Heart left ventricle (tissue), 16 donors: ENCODE data around the gene FAU. TPM values are rescaled to one million over a fixed set of nuclear protein-coding genes. Genes with fewer than 3 reads are reported as not detected.
A peak's percentile ranks its signal among the peaks of the same experiment; 100 is the strongest.

ENCODE experiments used
- ATAC-seq, 4 donors: fragments of 200-7000 bp; cut with Tn5 transposase; one replicate each; pipeline ENCODE4 v1.9.1; 2020 to 2022; ENCODE audit warnings: moderate library complexity in 4 of 4, mild to moderate bottlenecking in 3 of 4, moderate number of reproducible peaks in 1 of 4
- DNase-seq, 5 donors: peaks; one replicate each; pipeline ENCODE4 v3.0.0-alpha.2; 2020
- H3K27ac ChIP-seq, 12 donors: fragments of 200-600 bp; sonication (generic) in 4 of 12; one replicate each; pipeline versions ENCODE4 v1.5.0 to v1.8.0; 2016 to 2022; ENCODE audit warnings: mild to moderate bottlenecking in 2 of 12
- H3K27me3 ChIP-seq, 9 donors: fragments of 200-600 bp; sonication (generic) in 2 of 9; one replicate each; pipeline versions ENCODE4 v1.5.1 to v1.8.0; 2016 to 2022; ENCODE audit warnings: mild to moderate bottlenecking in 3 of 9
- H3K36me3 ChIP-seq, 9 donors: fragments of 200-600 bp; sonication (generic) in 2 of 9; one replicate each; pipeline versions ENCODE4 v1.5.0 to v1.8.0; 2018 to 2022; ENCODE audit warnings: mild to moderate bottlenecking in 2 of 9
- H3K4me1 ChIP-seq, 12 donors: fragments of 200-600 bp; sonication (generic) in 4 of 12; one replicate each; pipeline versions ENCODE4 v1.5.0 to v1.8.0; 2016 to 2022; ENCODE audit warnings: mild to moderate bottlenecking in 3 of 12
- H3K4me3 ChIP-seq, 12 donors: fragments of 200-600 bp; sonication (generic) in 4 of 12; one replicate each; pipeline versions ENCODE4 v1.5.0 to v1.8.0; 2017 to 2022; ENCODE audit warnings: mild to moderate bottlenecking in 9 of 12, moderate library complexity in 4 of 12
- H3K9me3 ChIP-seq, 12 donors: fragments of 200-600 bp; sonication (generic) in 4 of 12; one replicate each; pipeline versions ENCODE4 v1.5.0 to v1.8.0; 2016 to 2022; ENCODE audit warnings: mild to moderate bottlenecking in 1 of 12
- CTCF ChIP-seq, 12 donors: fragments of 200-600 bp; sonication (generic) in 4 of 12; IDR thresholded peaks; one replicate each; pipeline versions ENCODE4 v1.5.0 to v1.8.0; 2018 to 2022; ENCODE audit warnings: antibody characterized with exemption in 12 of 12, mild to moderate bottlenecking in 5 of 12
- POLR2A ChIP-seq, 2 donors: fragments of 450-650 bp; IDR thresholded peaks; one replicate each; pipeline ENCODE4 v1.6.1; 2017; ENCODE audit warnings: antibody characterized with exemption in 2 of 2, mild to moderate bottlenecking in 2 of 2, moderate library complexity in 2 of 2
- WGBS, 4 donors: extraction: QIAGEN DNeasy Blood & Tissue Kit in 2 of 4; methylation state at CpG; one replicate each; pipeline versions ENCODE4 v1.1.5 to v1.1.7; 2013 to 2018; 5-methylcytosine and 5-hydroxymethylcytosine counted together
- intact Hi-C, 10 donors: fragments of 100-400 bp; cut with DNase I; formaldehyde crosslinking; loops; one replicate each; pipeline versions ENCODE4 v1.11.1 to v1.14.2; 2022
- polyA plus RNA-seq, 2 donors: library from polyadenylated mRNA; stranded (reverse); fragments of 200-250 nt; gene quantifications; one replicate each; pipeline ENCODE4 v1.2.3, GENCODE V29; 2013
- total RNA-seq, 9 donors: library from RNA; depleted of rRNA in 2 of 9; stranded (reverse); fragments of >200 nt in 2 of 9; fragmentation: NEBNext Ultra II Directional in 3 of 9; extraction: Animal tissue kit (Norgen Biotek cat#: 25700) in 3 of 9; gene quantifications; one replicate each; pipeline versions ENCODE4 v1.1.0 to v1.2.4, GENCODE V29; 2016 to 2023
- donor health status: ischemic (EF 13 %, LVEDD 7.1; RV severe dilation, severe dysfunction).
- donor health status: healthy with polysubstance abuse.
- donor health status: DM: no; HTN: yes; CAD: no.
- donor health status: DM: no; HTN: no; CAD: no.
- donor health status: ischemic (EF 25% LVEDD 6.9; RV normal size, moderate dysfunction).
- donor health status: ischemic (EF 25% LVEDD 5.7; RV mildly dilated, moderate dysfunction).
- donor health status: healthy.
- donor health status: DM: yes; HTN: yes; CAD: no.
- donor health status: ischemic (EF 35%, LVEDD 5.7; RV mildly dilated, moderate dysfunction).
- donor health status: nonischemic (EF 11% LVEDD 7.7; RV severe dilation, severe dysfunction).
- donor health status: DM: yes; HTN: yes; CAD: no.
- donor health status: PGD.
- donor health status: ischemic (EF 29% LVEDD 5.4; RV normal size, mild dysfunction).
- donor health status: nonischemic (EF 23%, LVEDD 6.1; RV moderate dilation, normal function).

The FAU gene
- total and polyA plus RNA-seq, 11 donors = 388 to 1,119 (median 641) TPM

GRCh38 chr11:65117206-65118096, 4.5 kb downstream of the FAU start, which contains the start of gene ZNHIT2:
ZNHIT2 (minus strand) TSS chr11:65117701; CDS start chr11:65117653, 48 bp downstream.
- peak within 1 kb of the TSS; percentile 71 to 93 (median 84) for H3K27ac ChIP-seq
- ATAC-seq = peak; percentile 82 to 89 (median 86)
- peaks cover 0 to 63% (median 40%) of the 10 kb centered on the region in 12 donors for H3K4me1 ChIP-seq
- intact Hi-C loops = loop anchor here (1.0 to 10.0 kb wide), 13 partner anchors 21 to 343 kb away; partner anchors contain the start of genes ARL2 (in 6 of the 10), CDC42BPG (in 2 of the 10), CAPN1 (in 1 of the 10) and DPF2 (in 1 of the 10)
- peaks cover 0 to 5% (median 0%) of the 10 kb centered on the region in 9 donors for H3K27me3 ChIP-seq
- H3K4me3 ChIP-seq = peak within 1 kb of the TSS; percentile 67 to 99 (median 88)
- DNase-seq = peak; percentile 99 to 100 (median 99)
- peaks cover 0 to 45% (median 33%) of the 10 kb centered on the region in 9 donors for H3K36me3 ChIP-seq
- TF ChIP-seq CTCF (IDR thresholded peaks at IDR 0.05) = peak; percentile 91 to 99 (median 96)
- TF ChIP-seq POLR2A (IDR thresholded peaks at IDR 0.05) = peak in 1 of 2 donors; percentile 55
- no peaks in the 10 kb centered on the region for H3K9me3 ChIP-seq
- WGBS, 4 donors = 0 to 1% (median 0%) methylated on average over 30 to 89 of the region's 89 CpGs

GRCh38 chr11:65116370-65117205, 5.3 kb downstream of the FAU start:
- peaks cover 0 to 45% (median 33%) of the 10 kb centered on the region in 9 donors for H3K36me3 ChIP-seq
- intact Hi-C loops = loop anchor here (1.0 to 10.0 kb wide), 10 partner anchors 20 to 342 kb away; partner anchors contain the start of genes ARL2 (in 5 of the 10), CDC42BPG (in 2 of the 10), CAPN1 (in 1 of the 10) and DPF2 (in 1 of the 10)

More at GRCh38 chr11:65116370-65117205, 5.3 kb downstream of the FAU start:
- H3K9me3 ChIP-seq = no peaks in the 10 kb centered on the region
- peak overlapping the region; percentile 71 to 93 (median 84) for H3K27ac ChIP-seq
- peak in 3 of 5 donors; percentile 20 to 48 (median 47) for DNase-seq
- WGBS, 4 donors = 21 to 35% (median 27%) methylated on average over 37 to 68 of the region's 68 CpGs
- H3K27me3 ChIP-seq = peaks cover 0 to 5% (median 0%) of the 10 kb centered on the region in 9 donors
- H3K4me1 ChIP-seq = peaks cover 0 to 71% (median 46%) of the 10 kb centered on the region in 12 donors
- ATAC-seq = peak in 1 of 4 donors; percentile 2
- no peak for TF ChIP-seq POLR2A (IDR thresholded peaks at IDR 0.05)
- TF ChIP-seq CTCF (IDR thresholded peaks at IDR 0.05) = no peak
- peak overlapping the region; percentile 67 to 99 (median 88) for H3K4me3 ChIP-seq
